Fibroblast of peridontal ligament (primary cell): ENCODE data around the gene DNASE2B.
A peak's percentile ranks its signal among the peaks of the same experiment; 100 is the strongest.

Source experiments
- DNase-seq: peaks from one replicate; pipeline ENCODE4 v3.0.0-alpha.2; 2010; ENCODE audit errors: extremely low read depth

DNASE2B gene

DNA sequence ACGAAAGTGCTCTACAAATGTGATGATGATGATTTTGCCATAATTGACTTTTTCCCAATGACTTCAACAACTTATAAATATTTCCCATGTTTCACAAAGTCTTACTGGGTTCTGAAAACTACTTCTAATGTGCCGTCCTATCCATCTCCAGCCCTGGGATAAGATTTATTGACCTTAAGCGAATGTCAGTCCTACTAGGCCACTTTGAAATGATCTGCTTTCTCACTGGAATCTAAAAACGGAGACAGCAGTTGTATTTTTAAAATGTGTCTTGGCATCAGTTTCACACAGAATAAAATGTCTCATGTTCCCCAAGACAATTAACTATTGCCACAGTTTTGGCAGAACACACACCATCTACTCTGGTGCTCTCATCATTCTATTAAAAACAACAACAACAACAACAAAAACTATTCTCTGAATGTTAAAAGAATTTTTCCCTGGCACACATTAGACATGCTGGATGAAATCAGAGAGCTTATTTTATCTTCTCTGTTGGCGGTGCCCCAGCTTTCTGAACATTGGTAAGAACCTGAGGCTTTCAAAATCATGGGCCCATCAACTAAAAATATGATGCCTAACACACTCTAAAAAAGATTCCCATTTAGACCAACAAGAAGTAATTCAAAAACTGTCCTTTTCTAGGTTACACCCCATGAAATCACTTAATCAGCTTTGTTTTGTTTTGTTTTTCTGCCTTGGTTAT lies 23.1 kb upstream of the DNASE2B start:
- DNase-seq, result peak; percentile 41

GRCh38 chr1:84376000-84376910 lies 22.0 kb upstream of the DNASE2B start:
- DNase-seq, result peak; percentile 35

- peak; percentile 88 for DNase-seq
Measured at GRCh38 chr1:84377480-84378095, 20.7 kb upstream of the DNASE2B start.

- peak; percentile 74 for DNase-seq
Measured at GRCh38 chr1:84379138-84379916, 19.0 kb upstream of the DNASE2B start.

DNA sequence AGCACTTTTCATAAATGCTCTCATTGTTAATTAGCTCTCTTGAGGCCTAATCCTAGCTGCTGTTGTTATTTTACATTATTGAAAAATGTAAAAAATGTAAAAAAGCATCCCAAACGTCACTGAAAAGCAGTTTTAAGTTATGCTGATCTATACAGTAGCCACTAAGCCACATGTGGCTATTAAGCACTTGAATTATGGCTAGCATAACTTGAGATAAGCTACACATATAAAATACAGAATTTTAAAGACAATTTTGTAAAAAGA lies 18.4 kb upstream of the DNASE2B start:
- DNase-seq, result no peak

DNA sequence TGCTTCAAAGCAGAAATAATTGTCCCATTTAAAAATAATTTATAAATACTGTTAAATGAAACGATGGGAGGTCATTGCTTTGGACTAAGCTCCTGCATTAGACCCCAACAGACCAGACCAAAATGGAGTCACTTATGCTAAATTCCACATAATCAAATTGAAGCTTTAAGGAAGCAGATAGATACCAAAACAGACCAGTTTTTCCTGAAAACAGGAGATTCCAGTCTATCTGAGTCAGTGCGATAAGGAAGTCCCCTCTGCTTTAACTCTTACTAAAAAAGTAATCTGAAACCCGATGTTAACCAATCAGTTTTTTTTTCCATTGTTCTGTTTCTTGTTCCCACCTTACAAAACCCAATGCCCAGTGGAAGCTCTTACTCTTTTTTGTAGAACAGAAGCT lies 16.2 kb upstream of the DNASE2B start:
- DNase-seq, result no peak

DNA sequence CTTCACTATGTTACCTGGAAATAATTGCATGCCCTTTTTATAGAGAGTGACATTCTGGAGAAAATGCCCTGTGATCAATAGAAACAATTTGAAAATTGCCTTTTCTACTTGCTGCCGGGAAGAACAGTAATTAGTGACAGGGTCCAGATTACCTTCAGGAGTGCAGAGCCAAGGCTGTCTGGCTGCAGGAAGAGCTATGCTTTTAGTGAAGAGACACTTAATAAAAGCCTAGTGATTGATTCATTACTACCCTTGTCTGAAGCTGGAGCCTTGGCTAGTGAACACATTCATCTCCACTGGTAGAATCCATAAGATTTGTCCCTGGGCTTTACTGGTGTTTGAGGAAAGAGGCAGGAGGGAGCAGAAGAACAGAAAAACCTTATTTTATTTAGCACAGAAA lies 12.9 kb upstream of the DNASE2B start:
- DNase-seq, result no peak

GRCh38 chr1:84386716-84387479 lies 11.4 kb upstream of the DNASE2B start:
- DNase-seq, result no peak

DNA sequence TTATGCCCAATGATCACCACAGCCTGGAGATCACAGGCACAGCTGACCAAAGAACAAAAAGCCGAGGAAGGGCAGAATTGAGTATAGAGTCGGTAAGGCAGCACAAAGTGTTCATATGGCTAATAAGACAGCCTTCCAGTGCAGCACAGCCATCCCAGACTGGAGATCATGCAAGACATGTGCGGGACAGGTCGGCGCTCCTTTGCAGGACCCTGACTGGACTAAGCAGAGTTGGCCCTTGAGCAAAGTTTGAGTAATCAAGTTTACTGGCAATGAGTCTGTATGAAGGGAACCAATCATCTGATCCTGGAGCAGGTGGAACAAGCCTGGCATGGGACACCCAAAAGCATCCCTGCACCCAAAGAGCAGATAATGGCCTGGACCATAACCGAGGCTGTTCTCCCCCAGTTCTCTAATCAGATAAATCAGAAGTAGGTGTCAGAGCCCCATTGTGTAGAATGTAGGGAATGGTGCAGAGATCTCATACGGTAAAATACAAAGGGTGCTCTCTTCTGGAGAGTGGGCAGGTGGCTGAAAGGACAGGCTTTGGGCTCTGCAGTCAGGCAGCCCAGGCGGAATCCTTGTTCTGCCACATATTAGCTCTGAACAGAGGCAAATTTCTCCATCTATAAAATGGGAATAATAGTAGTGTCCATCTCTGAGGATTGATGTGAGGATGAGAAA lies 10.7 kb upstream of the DNASE2B start:
- DNase-seq, result no peak

DNA sequence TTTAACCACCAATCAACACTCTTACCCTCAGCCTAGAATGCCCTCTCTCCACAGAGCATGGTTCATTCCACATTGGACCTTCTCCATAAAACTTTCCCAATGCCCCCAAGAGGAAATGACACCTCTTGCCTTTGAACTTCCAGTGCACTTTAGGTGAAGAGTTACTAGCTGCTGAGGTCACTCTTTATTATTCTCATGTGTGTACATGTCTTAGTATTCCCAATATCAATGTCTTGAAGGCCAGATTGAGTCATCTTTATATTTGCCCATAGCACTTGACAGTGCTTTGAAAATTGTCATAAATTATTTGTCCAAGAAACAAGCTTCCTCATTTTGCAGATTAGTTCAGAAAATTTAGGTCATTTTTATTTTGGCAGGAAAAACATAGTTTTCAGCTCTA lies 8.1 kb upstream of the DNASE2B start:
- DNase-seq, result no peak

- DNase-seq, result no peak
Measured at GRCh38 chr1:84401156-84401555, 2.9 kb downstream of the DNASE2B start.

- DNase-seq, result no peak
Measured at GRCh38 chr1:84402060-84402459, 3.8 kb downstream of the DNASE2B start.

GRCh38 chr1:84402501-84402900 lies 4.2 kb downstream of the DNASE2B start:
- DNase-seq, result no peak

GRCh38 chr1:84403347-84403746 lies 5.1 kb downstream of the DNASE2B start:
- no peak for DNase-seq

GRCh38 chr1:84406346-84406861 lies 8.1 kb downstream of the DNASE2B start:
- DNase-seq, result no peak

DNA sequence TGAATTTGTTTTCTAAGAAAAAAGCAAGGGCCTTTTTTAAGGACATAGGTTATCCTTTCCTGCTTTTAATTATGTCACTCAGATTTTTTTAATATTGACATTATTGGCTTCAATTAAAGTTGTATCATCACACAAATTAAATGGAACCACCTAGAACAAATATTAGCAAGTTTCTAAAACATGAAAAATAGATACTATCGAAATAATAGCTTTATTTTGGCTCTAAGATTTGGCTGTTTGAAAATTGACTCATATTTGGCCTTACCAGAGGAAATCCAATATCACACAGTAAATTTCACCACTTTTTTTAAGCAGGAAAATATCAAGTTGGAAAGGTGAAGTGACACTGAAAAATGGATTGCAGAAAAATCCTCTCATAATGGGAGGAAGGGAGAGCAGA lies 9.2 kb downstream of the DNASE2B start:
- DNase-seq, result no peak

- DNase-seq, result no peak
Measured at GRCh38 chr1:84407958-84408422, 9.7 kb downstream of the DNASE2B start.

DNA sequence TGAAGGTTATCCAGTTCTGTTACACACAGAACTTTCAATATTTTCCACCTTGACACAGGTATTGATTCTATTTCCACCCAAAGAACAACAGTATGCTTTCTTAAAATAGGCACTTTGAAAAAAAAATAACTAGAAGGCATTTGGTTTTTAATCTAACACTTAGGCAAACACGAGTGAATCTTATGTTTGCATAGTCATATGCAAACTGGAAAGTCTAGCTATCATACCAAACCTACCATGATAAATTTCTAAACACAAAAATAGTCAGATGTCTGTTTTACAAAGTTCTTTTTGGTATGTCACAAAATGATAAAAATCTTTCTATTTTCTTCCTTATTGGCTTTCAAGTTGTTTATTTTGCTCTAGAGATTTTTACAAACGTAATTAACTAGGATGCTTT lies 11.6 kb downstream of the DNASE2B start:
- no peak for DNase-seq

- no peak for DNase-seq
Measured at GRCh38 chr1:84410328-84411095, 12.2 kb downstream of the DNASE2B start.
